IPS DF 6.9 (cell line): ENCODE results near the gene NUP54.

Experiments
- DNase-seq: peaks from one replicate; pipeline ENCODE4 v3.0.0-alpha.2; 2013; ENCODE audit warnings: low read depth, low spot score
- H3K27ac ChIP-seq: one replicate; pipeline ENCODE4 v1.5.1; 2013; ENCODE audit warnings: low read length, control low read depth
- H3K27me3 ChIP-seq: 2 replicates; pipeline ENCODE4 v1.6.1; 2013; ENCODE audit warnings: mild to moderate bottlenecking, low read length; ENCODE audit not compliant: control insufficient read depth, insufficient read depth
- H3K36me3 ChIP-seq: 2 replicates; pipeline ENCODE4 v1.6.1; 2013; ENCODE audit warnings: low read length; ENCODE audit not compliant: control insufficient read depth, insufficient read depth
- H3K4me1 ChIP-seq: 2 replicates; pipeline ENCODE4 v1.6.1; 2013; ENCODE audit warnings: low read length; ENCODE audit not compliant: control insufficient read depth, insufficient read depth
- H3K4me3 ChIP-seq: 2 replicates; pipeline ENCODE4 v1.5.1; 2013; ENCODE audit warnings: mild to moderate bottlenecking, low read length
- H3K9me3 ChIP-seq: 2 replicates; pipeline ENCODE4 v1.6.1; 2013; ENCODE audit warnings: low read length, inconsistent platforms; ENCODE audit not compliant: control insufficient read depth, insufficient read depth
- WGBS: extraction: QIAGEN DNeasy Blood & Tissue Kit; methylation state at CpG from one replicate; pipeline ENCODE4 v1.1.7; 2013; ENCODE audit warnings: mixed read lengths, missing lambda C conversion rate; ENCODE audit not compliant: insufficient read length, insufficient coverage; 5-methylcytosine and 5-hydroxymethylcytosine counted together

Gene NUP54

DNA sequence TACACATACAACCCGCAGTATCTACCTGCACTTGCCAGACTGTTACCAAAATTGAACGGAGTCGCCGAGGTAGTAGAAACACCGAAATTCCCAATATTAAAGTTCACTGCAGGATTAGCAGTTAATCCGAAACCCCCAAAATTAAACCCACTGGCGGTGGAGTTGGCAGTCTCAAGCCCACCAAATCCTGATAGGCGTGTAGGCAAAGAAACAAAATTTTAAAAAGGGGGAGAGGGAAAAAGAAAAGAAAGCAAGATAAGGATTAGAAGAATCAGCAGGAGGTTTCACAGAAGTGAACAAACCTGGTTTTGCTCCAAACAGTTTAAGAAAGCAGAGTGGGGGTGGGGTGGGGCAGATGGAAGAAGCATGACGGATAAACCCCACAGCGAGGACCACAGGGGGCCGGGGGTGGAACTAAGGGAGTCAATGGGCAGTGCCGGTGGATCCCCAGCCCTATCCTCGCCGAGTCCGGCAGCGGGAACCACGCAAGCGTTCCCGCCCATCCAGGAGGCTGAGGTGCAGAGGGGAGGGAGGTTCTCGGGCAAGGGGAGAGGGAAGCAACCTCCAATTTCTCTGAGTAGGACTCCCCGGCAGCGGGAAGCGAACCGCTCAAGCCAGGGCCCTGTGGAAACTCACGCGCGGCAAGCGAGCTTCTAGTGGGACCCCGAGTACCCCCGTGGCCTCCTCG lies 599 bp downstream of the NUP54 start:
- Histone ChIP-seq H3K27ac (no peak overlapping the region), H3K4me1 (no peaks in the 10 kb centered on the region), H3K27me3 (no peaks in the 10 kb centered on the region), H3K36me3 (0 out of 2 replicates have a peak, but pooled peaks cover 2% of the 10 kb centered on the region), H3K9me3 (no peaks in the 10 kb centered on the region), H3K4me3 (peak overlapping the region; percentile 74)
- whole genome bisulfite sequencing = no CpG with 5 or more reads among the region's 31 CpGs
- peak; percentile 76 for DNase-seq

DNA sequence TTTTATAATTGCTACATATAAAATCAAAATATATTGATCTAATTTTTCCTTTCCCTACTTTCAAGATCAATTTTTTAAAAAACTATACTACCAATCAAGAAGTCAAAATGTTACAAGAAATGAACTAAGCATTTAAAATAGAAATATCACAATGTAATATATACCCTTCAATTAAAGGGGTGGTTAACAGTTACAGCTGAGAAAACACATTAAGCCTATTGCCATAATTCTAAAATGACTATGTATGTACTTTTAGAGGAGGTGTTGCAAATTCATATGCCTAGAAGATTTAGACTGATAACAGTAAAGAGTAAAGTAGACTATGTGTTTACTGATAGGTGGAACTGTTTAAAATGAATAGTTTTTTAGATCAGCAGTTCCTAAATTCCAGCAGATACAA lies 3.7 kb downstream of the NUP54 start:
- Histone ChIP-seq H3K27me3 (no peaks in the 10 kb centered on the region), H3K9me3 (no peaks in the 10 kb centered on the region), H3K36me3 (peaks cover 4% of the 10 kb centered on the region; the same call in 1 of the 2 replicates), H3K27ac (no peak overlapping the region), H3K4me3 (no peak overlapping the region), H3K4me1 (no peaks in the 10 kb centered on the region)
- DNase-seq = no peak

DNA sequence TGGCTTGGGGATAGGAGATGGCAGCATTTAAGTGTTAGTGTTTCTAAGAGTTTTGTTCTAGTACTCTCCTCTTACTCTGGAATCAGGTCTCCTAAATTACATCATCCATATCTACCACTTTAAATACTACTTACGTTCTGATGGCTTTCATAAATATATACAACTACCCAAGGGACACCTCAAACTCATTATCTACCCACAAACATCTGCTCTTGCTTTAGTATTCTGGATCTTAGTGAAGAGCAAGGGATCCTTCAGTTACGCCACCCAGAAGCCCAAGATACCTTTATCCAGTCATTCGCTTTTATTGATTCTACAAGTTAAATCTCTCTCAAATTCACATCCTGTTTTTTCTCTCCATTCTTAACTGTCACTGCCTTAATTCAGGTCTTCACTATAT lies 7.0 kb downstream of the NUP54 start:
- Histone ChIP-seq H3K36me3 (peaks cover 4% of the 10 kb centered on the region; the same call in 1 of the 2 replicates), H3K4me1 (no peaks in the 10 kb centered on the region), H3K27ac (no peak overlapping the region), H3K4me3 (no peak overlapping the region), H3K27me3 (no peaks in the 10 kb centered on the region), H3K9me3 (no peaks in the 10 kb centered on the region)
- no CpG with 5 or more reads among the region's 3 CpGs for WGBS
- DNase-seq = no peak

DNA sequence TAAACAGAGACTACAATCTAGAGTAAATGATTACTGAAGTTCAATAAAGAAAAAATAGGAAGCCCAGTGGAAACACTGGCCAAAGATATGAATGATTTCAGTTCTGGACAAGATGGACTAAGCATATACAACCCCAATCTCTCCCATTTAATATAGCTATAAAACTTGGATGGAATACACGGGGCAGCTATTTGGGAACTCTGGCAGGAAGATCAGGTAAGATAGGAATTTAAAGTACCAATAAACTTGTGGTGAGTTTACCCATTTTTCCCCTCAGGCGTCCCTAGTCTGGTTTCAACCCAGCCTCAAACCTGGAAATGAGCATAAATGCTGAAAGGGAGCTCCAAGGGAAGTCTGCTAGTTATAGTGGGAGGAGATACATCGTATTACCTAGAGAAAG lies 20.4 kb downstream of the NUP54 start:
- Histone ChIP-seq H3K27ac (no peak overlapping the region), H3K4me1 (no peaks in the 10 kb centered on the region), H3K36me3 (no peaks in the 10 kb centered on the region; the same call in 1 of the 2 replicates), H3K9me3 (no peaks in the 10 kb centered on the region), H3K4me3 (no peak overlapping the region), H3K27me3 (no peaks in the 10 kb centered on the region)
- WGBS = no CpG with 5 or more reads among the region's 3 CpGs
- DNase-seq = no peak

DNA sequence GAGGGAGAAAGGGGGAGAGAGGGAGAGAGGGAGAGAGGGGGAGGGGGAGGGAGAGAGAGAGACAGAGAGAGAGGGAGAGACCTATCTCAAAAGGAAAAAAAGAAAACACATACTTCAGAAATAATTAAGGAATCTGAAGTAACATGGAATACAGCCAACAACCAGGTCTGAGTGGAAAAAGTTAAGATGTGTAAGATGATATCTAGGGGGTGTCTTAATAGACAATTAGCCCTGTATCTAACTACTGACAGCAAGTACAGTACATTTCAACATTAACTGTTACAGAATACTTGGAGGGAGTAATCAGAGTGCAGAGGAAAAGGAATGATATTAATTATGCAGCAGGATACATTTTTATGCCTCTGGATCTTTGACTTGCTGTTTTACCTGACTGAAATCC lies 22.4 kb downstream of the NUP54 start:
- H3K4me1 ChIP-seq = no peaks in the 10 kb centered on the region
- no peak for DNase-seq
- no peak overlapping the region for H3K4me3 ChIP-seq
- no peaks in the 10 kb centered on the region; the same call in 1 of the 2 replicates for H3K36me3 ChIP-seq
- no peaks in the 10 kb centered on the region for H3K27me3 ChIP-seq
- no peak overlapping the region for H3K27ac ChIP-seq
- no peaks in the 10 kb centered on the region for H3K9me3 ChIP-seq

DNA sequence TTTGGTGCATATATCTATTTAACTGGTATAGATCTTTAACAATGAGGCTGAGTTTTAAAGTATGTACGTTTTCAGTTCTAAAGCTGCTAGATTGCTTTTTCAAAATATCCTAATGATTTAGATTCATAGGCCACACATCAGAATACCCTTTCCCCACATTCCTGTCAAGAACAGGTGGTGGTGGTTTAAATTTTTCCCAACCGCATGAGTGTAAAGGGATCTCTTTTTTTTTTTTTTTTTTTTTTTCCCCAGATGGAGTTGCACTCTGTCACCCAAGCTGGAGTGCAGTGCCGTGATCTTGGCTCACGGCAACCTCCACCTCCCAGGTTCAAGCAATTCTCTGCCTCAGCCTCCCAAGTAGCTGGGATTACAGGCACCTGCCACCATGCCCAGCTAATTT lies 28.0 kb downstream of the NUP54 start:
- H3K36me3 ChIP-seq = peaks cover 12% of the 10 kb centered on the region; the same call in 1 of the 2 replicates
- DNase-seq = no peak
- no peak overlapping the region for H3K4me3 ChIP-seq
- no CpG with 5 or more reads among the region's 4 CpGs for WGBS
- no peaks in the 10 kb centered on the region for H3K27me3 ChIP-seq
- no peaks in the 10 kb centered on the region for H3K9me3 ChIP-seq
- no peak overlapping the region for H3K27ac ChIP-seq
- H3K4me1 ChIP-seq = no peaks in the 10 kb centered on the region

DNA sequence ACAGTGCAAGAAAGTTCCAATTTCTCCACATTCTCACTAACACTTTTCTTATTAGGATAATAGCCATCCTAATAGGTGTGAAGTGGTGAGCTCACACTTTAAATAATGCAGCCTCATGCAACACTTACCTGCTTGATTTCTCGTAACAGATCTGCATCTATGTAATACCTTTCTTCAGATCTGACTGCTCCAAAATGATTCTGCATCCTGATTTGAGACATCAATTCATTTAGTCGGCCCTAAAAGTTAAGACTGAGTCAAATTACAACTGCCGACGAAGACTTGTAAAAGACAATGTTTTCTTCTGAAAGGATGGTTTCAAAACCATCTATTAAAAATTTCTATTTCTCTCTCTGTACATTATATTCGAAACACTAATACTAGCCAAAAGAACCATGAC lies 30.7 kb downstream of the NUP54 start:
- peaks cover 12% of the 10 kb centered on the region; the same call in 1 of the 2 replicates for H3K36me3 ChIP-seq
- no peak for DNase-seq
- 100% methylated on average over 1 of the region's 5 CpGs for WGBS
- no peak overlapping the region for H3K4me3 ChIP-seq
- no peaks in the 10 kb centered on the region for H3K4me1 ChIP-seq
- H3K27ac ChIP-seq = no peak overlapping the region
- H3K27me3 ChIP-seq = no peaks in the 10 kb centered on the region
- H3K9me3 ChIP-seq = no peaks in the 10 kb centered on the region

DNA sequence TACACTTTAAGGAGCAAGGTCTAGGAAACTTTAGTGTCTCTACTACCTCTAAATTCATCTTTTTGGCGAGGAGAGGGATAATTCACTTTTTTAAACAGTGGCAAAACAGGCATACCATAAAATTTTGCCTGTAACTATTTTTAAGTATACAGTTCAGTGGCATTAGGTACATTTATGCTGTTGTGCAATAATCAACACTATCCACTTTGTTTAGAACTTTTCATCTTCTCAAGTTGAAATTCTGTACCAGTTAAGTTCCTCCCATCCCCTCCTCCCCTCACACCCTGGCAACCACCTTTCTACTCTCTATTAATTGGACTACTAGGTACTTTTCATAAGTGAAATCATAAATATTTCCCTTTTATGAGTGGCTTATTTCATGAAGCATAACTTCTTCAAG lies 31.4 kb downstream of the NUP54 start:
- Histone ChIP-seq H3K36me3 (peaks cover 12% of the 10 kb centered on the region; the same call in 1 of the 2 replicates), H3K4me3 (no peak overlapping the region)
- WGBS = no CpG with 5 or more reads among the region's 1 CpG

DNA sequence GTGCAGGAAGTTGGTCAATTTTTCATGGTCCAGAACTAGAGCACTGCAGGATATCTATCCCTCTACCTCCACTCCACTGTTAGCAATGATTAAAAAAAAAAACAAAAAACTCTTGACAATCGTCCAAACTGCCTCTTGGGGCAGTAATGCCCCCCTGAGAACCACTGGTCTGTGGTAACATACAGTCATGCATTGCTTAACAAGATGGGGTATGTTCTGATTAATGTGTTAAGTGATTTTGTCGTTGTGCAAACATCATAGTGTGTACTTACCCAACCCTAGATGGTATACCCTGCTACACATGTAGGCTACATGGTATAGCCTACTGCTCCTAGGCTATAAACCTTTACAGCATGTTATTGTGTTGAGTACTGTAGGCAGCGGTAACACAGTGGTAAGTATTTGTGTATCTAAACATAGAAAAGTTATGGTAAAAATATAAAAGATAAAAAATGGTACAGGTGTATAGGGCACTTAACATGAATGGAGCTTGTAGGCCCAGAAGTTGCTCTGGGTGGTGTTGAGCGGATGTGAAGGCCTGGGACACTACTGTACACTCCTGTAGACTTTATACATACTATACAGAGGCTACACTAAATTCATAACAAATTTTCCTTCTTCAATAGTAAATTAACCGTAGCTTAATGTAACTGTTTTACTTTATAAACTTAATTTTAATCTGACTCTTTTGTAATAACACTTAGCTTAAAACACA lies 39.6 kb downstream of the NUP54 start:
- Histone ChIP-seq H3K4me1 (no peaks in the 10 kb centered on the region), H3K9me3 (no peaks in the 10 kb centered on the region), H3K27ac (no peak overlapping the region), H3K36me3 (no peaks in the 10 kb centered on the region), H3K4me3 (no peak overlapping the region), H3K27me3 (no peaks in the 10 kb centered on the region)
- WGBS = 100% methylated on average over 1 of the region's 5 CpGs
- DNase-seq = no peak

More for the DNA sequence above, 31.4 kb downstream of the NUP54 start:
- no peak for DNase-seq
- no peaks in the 10 kb centered on the region for H3K27me3 ChIP-seq
- no peaks in the 10 kb centered on the region for H3K4me1 ChIP-seq
- no peaks in the 10 kb centered on the region for H3K9me3 ChIP-seq
- H3K27ac ChIP-seq = no peak overlapping the region

DNA sequence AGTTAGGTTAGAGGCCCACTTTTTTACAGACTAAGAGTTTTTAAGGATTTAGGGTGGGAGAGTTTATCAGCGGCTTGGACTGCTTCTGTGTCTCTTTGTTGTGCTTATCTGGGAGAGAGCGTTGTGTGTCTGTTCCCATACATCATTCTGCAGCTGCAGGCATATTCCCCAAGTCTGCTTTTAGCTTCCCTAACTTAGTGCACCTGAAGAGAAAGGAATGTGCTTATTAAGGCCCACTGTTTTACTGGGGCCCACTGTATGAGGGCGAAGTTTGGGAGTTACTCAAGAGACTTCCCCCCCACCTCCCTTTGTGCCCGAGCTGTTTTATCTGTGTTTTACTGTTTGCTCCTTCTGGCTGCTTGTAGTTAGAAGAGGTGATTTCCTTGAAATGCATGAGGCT lies 41.8 kb downstream of the NUP54 start:
- H3K4me3 ChIP-seq = no peak overlapping the region
- WGBS = no CpG with 5 or more reads among the region's 4 CpGs
- H3K36me3 ChIP-seq = no peaks in the 10 kb centered on the region
- no peaks in the 10 kb centered on the region for H3K4me1 ChIP-seq
- no peak for DNase-seq
- no peaks in the 10 kb centered on the region for H3K9me3 ChIP-seq
- no peak overlapping the region for H3K27ac ChIP-seq
- H3K27me3 ChIP-seq = no peaks in the 10 kb centered on the region

DNA sequence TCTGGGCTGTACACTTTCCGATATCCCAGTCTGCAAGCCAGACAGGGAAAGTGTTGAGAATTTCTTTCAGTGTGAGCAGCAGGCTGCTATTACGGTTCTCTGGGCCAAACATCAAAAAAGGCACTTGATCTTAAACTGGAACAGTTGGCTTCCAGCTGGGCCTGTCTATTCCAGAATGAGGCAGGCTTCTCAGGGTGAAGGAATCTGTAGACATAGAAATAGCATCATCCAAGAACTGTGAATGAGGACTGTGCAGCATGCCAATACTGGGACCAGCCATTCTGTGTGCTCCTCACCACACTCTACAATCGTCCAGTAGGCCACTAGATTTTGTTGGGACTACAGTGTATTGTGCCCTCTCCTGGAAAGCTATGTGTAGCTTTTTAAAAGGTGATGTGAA lies 42.5 kb downstream of the NUP54 start:
- no peak overlapping the region for H3K4me3 ChIP-seq
- H3K36me3 ChIP-seq = no peaks in the 10 kb centered on the region
- no peaks in the 10 kb centered on the region for H3K4me1 ChIP-seq
- no peak overlapping the region for H3K27ac ChIP-seq
- no peaks in the 10 kb centered on the region for H3K9me3 ChIP-seq
- WGBS = no CpG with 5 or more reads among the region's 3 CpGs
- no peak for DNase-seq
- H3K27me3 ChIP-seq = no peaks in the 10 kb centered on the region
